Kidney (tissue), 14 donors: ENCODE data around the gene ACVR2B. TPM values are rescaled to one million over a fixed set of nuclear protein-coding genes. Genes with fewer than 3 reads are reported as not detected.

Source experiments
- DNase-seq, 5 donors: peaks; one replicate each; pipeline ENCODE4 v3.0.0-alpha.2; 2013 to 2020
- FAIRE-seq: peaks from 2 replicates; lab custom pipeline; 2012; peaks lifted over from hg19 to GRCh38; lab: Jason Lieb, UNC
- H3K27ac ChIP-seq, 2 donors: one replicate each; pipeline ENCODE4 v1.7.0; 2013; ENCODE audit warnings: low read depth in 2 of 2, low read length in 2 of 2, inconsistent platforms in 1 of 2
- H3K27me3 ChIP-seq: one replicate; pipeline ENCODE4 v1.7.1; 2013; ENCODE audit warnings: low read length, inconsistent platforms; ENCODE audit not compliant: control insufficient read depth, insufficient read depth
- H3K36me3 ChIP-seq, 3 donors: one replicate each; pipeline versions ENCODE4 v1.7.0 to v1.7.1; 2013; ENCODE audit warnings: low read length in 3 of 3, control low read depth in 1 of 3, inconsistent platforms in 1 of 3; ENCODE audit not compliant: insufficient read depth in 3 of 3, control insufficient read depth in 2 of 3
- H3K4me1 ChIP-seq, 3 donors: one replicate each; pipeline versions ENCODE4 v1.7.0 to v1.7.1; 2013; ENCODE audit warnings: low read length in 3 of 3, inconsistent platforms in 1 of 3, low read depth in 1 of 3; ENCODE audit not compliant: control insufficient read depth in 2 of 3, insufficient read depth in 2 of 3
- H3K4me3 ChIP-seq, 3 donors: one replicate each; pipeline versions ENCODE4 v1.7.0 to v1.8.1; 2013; ENCODE audit warnings: low read length in 3 of 3, control low read depth in 1 of 3, inconsistent platforms in 1 of 3
- H3K9ac ChIP-seq, 3 donors: one replicate each; pipeline versions ENCODE4 v1.7.0 to v1.7.1; 2013; ENCODE audit warnings: low read length in 3 of 3, control low read depth in 1 of 3, inconsistent platforms in 1 of 3
- H3K9me3 ChIP-seq, 3 donors: one replicate each; pipeline versions ENCODE4 v1.7.0 to v1.7.1; 2013; ENCODE audit warnings: low read length in 3 of 3, control low read depth in 1 of 3, inconsistent platforms in 1 of 3; ENCODE audit not compliant: control insufficient read depth in 2 of 3, insufficient read depth in 1 of 3
- intact Hi-C: fragments of 100-400 bp; cut with DNase I; formaldehyde crosslinking; loops from one replicate; pipeline ENCODE4 v1.11.1; 2022
- polyA plus RNA-seq: library from polyadenylated mRNA; stranded (reverse); fragments of 350-450 nt; fragmentation: Illumina TruSeq; extraction: RNeasy Lipid Tissue Mini Kit (QIAGEN cat#74804); gene quantifications from one replicate; pipeline ENCODE4 v1.2.3, GENCODE V29; 2014; ENCODE audit warnings: low read depth, low replicate concordance; ENCODE audit not compliant: insufficient read depth
- total RNA-seq: library from RNA; stranded (reverse); fragmentation: NEBNext Ultra II Directional; extraction: Animal tissue kit (Norgen Biotek cat#: 25700); gene quantifications from one replicate; pipeline ENCODE4 v1.2.1, GENCODE V29; 2021
- TF ChIP-seq, protein P1 (sequence below): IDR thresholded peaks from 3 replicates; pipeline ENCODE4 v1.5.1; 2012; ENCODE audit warnings: mild to moderate bottlenecking, moderate library complexity, borderline replicate concordance; ENCODE audit not compliant: insufficient read depth; ENCODE audit errors: extremely low read depth
- donor health status: control.
- donor health status: control.
- donor health status: control.
- donor health status: control.
- donor health status: control.
- donor health status: DM: yes; HTN: yes; CAD: no.
- donor health status: Normal renal cell carcinoma (clear cell type).

The ACVR2B gene
- total and polyA plus RNA-seq, 2 donors from 2014 or later: 1.2 to 11.2 TPM

DNA sequence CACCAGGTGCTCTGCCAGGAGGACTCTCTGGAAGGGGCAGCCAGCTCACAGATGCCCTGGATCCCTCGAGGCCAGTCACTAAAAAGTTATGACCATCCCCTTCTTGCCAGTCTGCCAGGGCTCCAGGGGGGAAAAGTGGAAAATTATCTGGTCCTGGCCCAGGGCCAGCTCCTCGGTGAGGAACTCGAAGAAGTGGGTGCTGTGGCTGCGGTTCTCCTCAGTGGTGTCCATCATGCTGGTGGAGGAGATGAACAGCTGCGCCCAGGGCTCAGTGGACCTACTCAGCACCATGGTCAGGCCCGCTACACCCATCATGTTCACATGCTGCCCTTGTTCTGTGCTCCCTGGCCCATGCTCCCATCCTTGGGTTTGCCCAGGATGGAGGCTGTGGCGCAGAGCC lies 61.7 kb downstream of the ACVR2B start:
- FAIRE-seq (no peak), DNase-seq (peak in 1 of 5 donors; percentile 68)
- H3K27me3 ChIP-seq: no peaks in the 10 kb centered on the region
- no peak overlapping the region for H3K27ac ChIP-seq
- no peaks in the 10 kb centered on the region for H3K9me3 ChIP-seq
- TF ChIP-seq, protein P1, sequence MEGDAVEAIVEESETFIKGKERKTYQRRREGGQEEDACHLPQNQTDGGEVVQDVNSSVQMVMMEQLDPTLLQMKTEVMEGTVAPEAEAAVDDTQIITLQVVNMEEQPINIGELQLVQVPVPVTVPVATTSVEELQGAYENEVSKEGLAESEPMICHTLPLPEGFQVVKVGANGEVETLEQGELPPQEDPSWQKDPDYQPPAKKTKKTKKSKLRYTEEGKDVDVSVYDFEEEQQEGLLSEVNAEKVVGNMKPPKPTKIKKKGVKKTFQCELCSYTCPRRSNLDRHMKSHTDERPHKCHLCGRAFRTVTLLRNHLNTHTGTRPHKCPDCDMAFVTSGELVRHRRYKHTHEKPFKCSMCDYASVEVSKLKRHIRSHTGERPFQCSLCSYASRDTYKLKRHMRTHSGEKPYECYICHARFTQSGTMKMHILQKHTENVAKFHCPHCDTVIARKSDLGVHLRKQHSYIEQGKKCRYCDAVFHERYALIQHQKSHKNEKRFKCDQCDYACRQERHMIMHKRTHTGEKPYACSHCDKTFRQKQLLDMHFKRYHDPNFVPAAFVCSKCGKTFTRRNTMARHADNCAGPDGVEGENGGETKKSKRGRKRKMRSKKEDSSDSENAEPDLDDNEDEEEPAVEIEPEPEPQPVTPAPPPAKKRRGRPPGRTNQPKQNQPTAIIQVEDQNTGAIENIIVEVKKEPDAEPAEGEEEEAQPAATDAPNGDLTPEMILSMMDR: no peak
- peaks cover 0 to 6% (median 0%) of the 10 kb centered on the region in 3 donors for H3K36me3 ChIP-seq
- H3K9ac ChIP-seq: no peak overlapping the region
- H3K4me1 ChIP-seq: no peaks in the 10 kb centered on the region
- intact Hi-C loops: no loop called here
- H3K4me3 ChIP-seq: no peak overlapping the region

DNA sequence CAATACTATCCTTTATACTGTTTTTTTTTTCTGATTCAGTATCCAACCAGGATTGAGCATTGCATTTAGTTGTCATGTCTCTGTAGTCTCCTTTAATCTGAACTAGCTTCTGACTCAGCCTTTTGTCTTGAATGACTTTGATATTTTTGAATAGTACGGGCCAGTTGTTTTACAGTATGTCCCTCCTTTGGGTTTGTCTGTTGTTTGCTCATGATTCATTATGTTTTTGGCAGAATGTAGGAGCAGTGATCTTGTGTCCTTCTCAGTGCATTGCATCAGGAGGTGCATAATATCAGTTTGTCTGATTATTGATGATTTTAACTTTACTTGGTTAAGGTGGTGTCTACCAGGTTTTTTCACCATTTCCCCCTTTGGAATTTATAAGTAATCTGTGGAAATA lies 63.0 kb downstream of the ACVR2B start:
- intact Hi-C loops: no loop called here
- H3K27ac ChIP-seq: no peak overlapping the region
- H3K4me1 ChIP-seq: no peaks in the 10 kb centered on the region
- FAIRE-seq (no peak), DNase-seq (no peak)
- no peaks in the 10 kb centered on the region for H3K9me3 ChIP-seq
- TF ChIP-seq, protein P1: no peak
- peaks cover 0 to 6% (median 0%) of the 10 kb centered on the region in 3 donors for H3K36me3 ChIP-seq
- no peak overlapping the region for H3K4me3 ChIP-seq
- no peaks in the 10 kb centered on the region for H3K27me3 ChIP-seq
- H3K9ac ChIP-seq: no peak overlapping the region

DNA sequence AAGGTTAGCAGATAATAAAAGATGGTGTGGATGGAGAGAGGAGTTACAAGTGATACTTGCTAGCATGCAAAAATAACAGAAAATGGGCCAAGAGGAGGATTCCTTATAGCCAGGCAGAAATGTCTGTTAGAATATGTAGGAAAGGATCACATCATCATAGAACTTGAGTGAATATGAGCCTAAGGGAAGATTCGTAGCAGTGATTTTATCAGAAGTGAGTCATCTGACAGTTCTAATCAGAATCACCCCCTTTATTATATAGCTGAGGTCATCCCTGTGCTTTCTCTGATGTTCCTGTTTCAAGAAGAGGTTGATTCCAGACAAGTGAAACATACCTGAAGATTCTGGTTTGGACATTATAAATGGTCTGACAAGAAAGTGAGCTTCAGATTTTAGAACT lies 65.3 kb downstream of the ACVR2B start:
- H3K27me3 ChIP-seq: no peaks in the 10 kb centered on the region
- no peaks in the 10 kb centered on the region for H3K4me1 ChIP-seq
- no peak overlapping the region for H3K4me3 ChIP-seq
- TF ChIP-seq, protein P1: no peak
- H3K36me3 ChIP-seq: peaks cover 0 to 4% (median 1%) of the 10 kb centered on the region in 3 donors
- H3K9me3 ChIP-seq: no peaks in the 10 kb centered on the region
- no peak overlapping the region for H3K27ac ChIP-seq
- intact Hi-C loops: no loop called here
- no peak for FAIRE-seq
- H3K9ac ChIP-seq: no peak overlapping the region
- DNase-seq: no peak

DNA sequence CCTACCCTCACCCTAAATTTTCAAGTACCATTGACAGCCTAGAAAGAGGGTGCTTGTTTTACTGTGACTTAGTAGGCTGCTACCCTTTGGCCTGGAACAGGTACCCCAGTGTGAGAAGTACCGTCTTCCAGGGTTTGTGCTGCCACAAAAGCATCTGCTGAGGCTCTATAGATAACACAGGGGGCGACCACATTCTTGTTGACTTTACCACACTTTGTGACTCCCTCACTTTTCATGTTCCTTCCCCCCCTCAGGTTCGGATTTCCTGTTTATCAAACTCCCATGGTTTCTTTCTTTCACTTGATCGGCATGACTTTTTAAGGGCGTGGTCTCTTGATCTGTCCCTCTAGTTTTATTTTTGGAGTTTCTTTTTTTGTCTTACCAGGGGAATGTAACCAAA lies 66.0 kb downstream of the ACVR2B start:
- Histone ChIP-seq H3K4me1 (no peaks in the 10 kb centered on the region), H3K9me3 (no peaks in the 10 kb centered on the region), H3K4me3 (no peak overlapping the region), H3K27me3 (no peaks in the 10 kb centered on the region), H3K27ac (no peak overlapping the region), H3K36me3 (peaks cover 0 to 10% (median 7%) of the 10 kb centered on the region in 3 donors), H3K9ac (no peak overlapping the region)
- FAIRE-seq (no peak), DNase-seq (no peak)
- intact Hi-C loops: loop anchor here (10.0 kb wide), 1 partner anchor 135 kb away; no protein-coding TSS in a partner anchor
- TF ChIP-seq, protein P1: no peak
